GM12878 (cell line): Measurements from ENCODE around the gene COX15. TPM values are rescaled to one million over a fixed set of nuclear protein-coding genes. Genes with fewer than 3 reads are reported as not detected.
A peak's percentile ranks its signal among the peaks of the same experiment; 100 is the strongest.

ENCODE experiments used
- BCLAF1 ChIP-seq: fragments of 450-650 bp; IDR thresholded peaks from 2 replicates; pipeline ENCODE4 v1.6.1; 2017; ENCODE audit warnings: antibody characterized with exemption, mild to moderate bottlenecking, moderate library complexity
- BHLHE40 ChIP-seq, 2 experiments: fragments of 450-650 bp in 1 of 2; IDR thresholded peaks; 2 replicates each; pipeline ENCODE4 v1.6.1; 2011 to 2017; ENCODE audit warnings: low read depth in 2 of 2, borderline replicate concordance in 1 of 2, improper control_type of control experiment in 1 of 2, low read length in 1 of 2, mild to moderate bottlenecking in 1 of 2
- CBX3 ChIP-seq: fragments of 200-600 bp; sonication (generic); IDR thresholded peaks from 2 replicates; pipeline ENCODE4 v1.6.1; 2016; ENCODE audit warnings: low read depth, borderline replicate concordance
- CHD4 ChIP-seq: fragments of 200-600 bp; sonication (generic); IDR thresholded peaks from 2 replicates; pipeline ENCODE4 v1.6.1; 2016; ENCODE audit warnings: mild to moderate bottlenecking
- E2F4 ChIP-seq: IDR thresholded peaks from 2 replicates; pipeline ENCODE4 v1.6.1; 2012; ENCODE audit warnings: low read depth, low read length, improper control_type of control experiment
- EED ChIP-seq: sonication (generic); IDR thresholded peaks from 2 replicates; pipeline ENCODE4 v1.6.1; 2016; ENCODE audit warnings: antibody characterized with exemption, low read depth
- EGR1 ChIP-seq, 2 experiments: IDR thresholded peaks; 1 replicate in 1 of 2; 2 replicates in 1 of 2; pipeline ENCODE4 v1.6.1; 2011 to 2012; ENCODE audit warnings: low read depth in 2 of 2, low read length in 2 of 2, borderline replicate concordance in 1 of 2, mild to moderate bottlenecking in 1 of 2, moderate library complexity in 1 of 2
- HDAC2 ChIP-seq: fragments of 200-600 bp; sonication (generic); IDR thresholded peaks from 2 replicates; pipeline ENCODE4 v1.6.1; 2017
- IRF3 ChIP-seq: fragments of 450-650 bp; IDR thresholded peaks from 2 replicates; pipeline ENCODE4 v1.6.1; 2014; ENCODE audit warnings: mild to moderate bottlenecking
- LARP7 ChIP-seq: fragments of 450-650 bp; IDR thresholded peaks from 2 replicates; pipeline ENCODE4 v1.6.1; 2017; ENCODE audit warnings: mild to moderate bottlenecking
- RELB ChIP-seq: fragments of 450-650 bp; IDR thresholded peaks from 2 replicates; pipeline ENCODE4 v1.6.1; 2017; ENCODE audit warnings: low read depth, mild to moderate bottlenecking, moderate library complexity
- SREBF2 ChIP-seq: IDR thresholded peaks from 2 replicates; pipeline ENCODE4 v1.6.1; 2012; ENCODE audit warnings: mild to moderate bottlenecking, low read length
- TARDBP ChIP-seq: IDR thresholded peaks from 2 replicates; pipeline ENCODE4 v1.6.1; 2016; ENCODE audit warnings: borderline replicate concordance
- TCF12 ChIP-seq: IDR thresholded peaks from 2 replicates; pipeline ENCODE4 v1.6.1; 2011; ENCODE audit warnings: low read depth, mild to moderate bottlenecking, low read length
- YBX1 ChIP-seq: fragments of 450-650 bp; IDR thresholded peaks from 2 replicates; pipeline ENCODE4 v1.6.1; 2016; ENCODE audit warnings: antibody characterized with exemption
- YY1 ChIP-seq: IDR thresholded peaks from 2 replicates; pipeline ENCODE4 v1.6.1; 2011; ENCODE audit warnings: low read depth, mild to moderate bottlenecking, low read length
- ZNF217 ChIP-seq: fragments of 450-650 bp; IDR thresholded peaks from 2 replicates; pipeline ENCODE4 v1.6.1; 2017; ENCODE audit warnings: antibody characterized with exemption, mild to moderate bottlenecking
- ZNF592 ChIP-seq: fragments of 450-650 bp; IDR thresholded peaks from 2 replicates; pipeline ENCODE4 v1.6.1; 2017; ENCODE audit warnings: mild to moderate bottlenecking, moderate library complexity
- ZSCAN29 ChIP-seq: fragments of 450-650 bp; IDR thresholded peaks from 2 replicates; pipeline ENCODE4 v1.6.1; 2017; ENCODE audit warnings: mild to moderate bottlenecking, moderate library complexity
- polyA plus RNA-seq, 11 experiments: library from polyadenylated mRNA; depleted of rRNA in 4 of 11; unstranded in 6 of 11; stranded (reverse) in 5 of 11; fragments of >200 nt; fragmentation: Nextera tagmentation in 4 of 11; fragmentation: Illumina TruSeq in 1 of 11; extraction: Ambion mirVana in 4 of 11; extraction: Trizol in 1 of 11; gene quantifications; 1 replicate in 1 of 11; 2 replicates in 10 of 11; pipeline versions ENCODE4 v1.2.1 to v1.2.3, GENCODE V29; 2011 to 2016; ENCODE audit warnings: inconsistent platforms in 2 of 11, missing spikeins in 2 of 11, low read depth in 1 of 11
- total RNA-seq, 4 experiments: library from RNA; depleted of rRNA in 3 of 4; stranded (reverse); fragments of >200 nt in 3 of 4; fragmentation: Illumina TruSeq in 1 of 4; extraction: Trizol in 1 of 4; gene quantifications; 2 replicates each; pipeline versions ENCODE4 v1.2.1 to v1.2.3, GENCODE V29; 2013 to 2021

COX15 gene
- total and polyA plus RNA-seq, 10 of the 15 experiments (the other 5 are each of a cell fraction or from before 2014, with no cell fraction given): 30.2 to 50.7 (median 38.3) TPM

GRCh38 chr10:99732033-99732842, at the start of gene COX15, which contains the start of gene CUTC (continued):
- TF ChIP-seq ZNF592 (no peak), RELB (no peak), EGR1 (IDR thresholded peaks at IDR 0.05; ENCODE audit: borderline replicate concordance in 1 of 2, low read depth in 2 of 2, low read length in 2 of 2) (peak in 1 of 2 experiments; percentile 60; a peak in 2 of 3 replicates), BHLHE40 (IDR thresholded peaks at IDR 0.05; ENCODE audit: borderline replicate concordance in 1 of 2, low read depth in 2 of 2, low read length in 1 of 2) (peak in 1 of 2 experiments; percentile 44; a peak in 2 of 4 replicates), YY1 (0 out of 2 replicates have a peak, but pooled peaks have one; percentile 18), TCF12 (0 out of 2 replicates have a peak, but pooled peaks have one; percentile 15), YBX1 (no peak), E2F4 (0 out of 2 replicates have a peak, but pooled peaks have one; percentile 50), TARDBP (no peak), CBX3 (no peak), CHD4 (no peak), LARP7 (0 out of 2 replicates have a peak, but pooled peaks have one; percentile 53), ZNF217 (no peak; the same call in 1 of the 2 replicates), HDAC2 (no peak), ZSCAN29 (no peak), SREBF2 (no peak), IRF3 (no peak), EED (0 out of 2 replicates have a peak, but pooled peaks have one; percentile 45), BCLAF1 (no peak)
